H54 (cell line): ENCODE measurements around the gene MBD1.
A peak's percentile ranks its signal among the peaks of the same experiment; 100 is the strongest.
"Not testable (repeated sequence)": the region's sequence is repeated elsewhere in the genome, so short reads cannot be mapped to it uniquely, and the experiment has no call there.

Experiments used
- DNase-seq: peaks from one replicate; pipeline ENCODE4 v3.0.0; 2011; ENCODE audit warnings: low spot score, mixed read lengths; ENCODE audit not compliant: insufficient read length
- FAIRE-seq: peaks from 3 replicates; lab custom pipeline; 2011; peaks lifted over from hg19 to GRCh38; lab: Jason Lieb, UNC
- POLR2A ChIP-seq: IDR thresholded peaks from 2 replicates; pipeline ENCODE4 v1.6.1; 2011; ENCODE audit warnings: low read depth, mild to moderate bottlenecking, low read length

Gene MBD1

GRCh38 chr18:50273203-50274043 lies 7.9 kb downstream of the MBD1 start:
- TF ChIP-seq POLR2A, result no peak
- DNase-seq (no peak), FAIRE-seq (no peak)

GRCh38 chr18:50272568-50272967 lies 8.8 kb downstream of the MBD1 start:
- FAIRE-seq, result no peak
- TF ChIP-seq POLR2A, result no peak
- DNase-seq, result no peak

- FAIRE-seq (no peak), DNase-seq (no peak)
- no peak for TF ChIP-seq POLR2A
These were observed 13.1 kb downstream of the MBD1 start for GRCh38 chr18:50268022-50268747.

- DNase-seq, result peak; percentile 82
- no peak for FAIRE-seq
- no peak for TF ChIP-seq POLR2A
These were observed 15.0 kb downstream of the MBD1 start, which contains the start of gene CFAP53 for GRCh38 chr18:50266248-50266704. Gene CFAP53 (minus strand): TSS chr18:50266495. CDS start chr18:50266404, 91 bp downstream.

- FAIRE-seq, result no peak
- no peak for DNase-seq
- no peak for TF ChIP-seq POLR2A
These were observed 18.3 kb downstream of the MBD1 start for GRCh38 chr18:50262977-50263376.

- FAIRE-seq (no peak), DNase-seq (no peak)
- TF ChIP-seq POLR2A, result no peak
These were observed 30.4 kb downstream of the MBD1 start for GRCh38 chr18:50250935-50251334.

GRCh38 chr18:50249576-50249975 lies 31.7 kb downstream of the MBD1 start:
- TF ChIP-seq POLR2A, result no peak
- DNase-seq, result no peak
- no peak for FAIRE-seq

- FAIRE-seq (no peak), DNase-seq (no peak)
- TF ChIP-seq POLR2A, result no peak
These were observed 33.8 kb downstream of the MBD1 start for GRCh38 chr18:50247561-50247960.

GRCh38 chr18:50241768-50242167 lies 39.6 kb downstream of the MBD1 start:
- DNase-seq, FAIRE-seq: not testable (repeated sequence)

- no peak for TF ChIP-seq POLR2A
- DNase-seq (no peak), FAIRE-seq (no peak)
These were observed 41.2 kb downstream of the MBD1 start for GRCh38 chr18:50240080-50240563.

GRCh38 chr18:50232419-50232818 lies 48.9 kb downstream of the MBD1 start:
- FAIRE-seq (no peak), DNase-seq (no peak)
- TF ChIP-seq POLR2A, result no peak

- FAIRE-seq (no peak), DNase-seq (no peak)
- TF ChIP-seq POLR2A, result no peak
These were observed 49.7 kb downstream of the MBD1 start for GRCh38 chr18:50231621-50232020.

GRCh38 chr18:50220249-50220648 lies 61.1 kb downstream of the MBD1 start:
- not testable (repeated sequence) for DNase-seq, FAIRE-seq
